Left lung (tissue), 14 donors: ENCODE data around the gene CFAP141. TPM values are rescaled to one million over a fixed set of nuclear protein-coding genes. Genes with fewer than 3 reads are reported as not detected.

Source experiments
- ATAC-seq: fragments of 200-7000 bp; cut with Tn5 transposase; one replicate; pipeline ENCODE4 v1.9.1; 2020; ENCODE audit warnings: moderate library complexity
- DNase-seq, 4 donors: peaks; one replicate each; pipeline ENCODE4 v3.0.0-alpha.2; 2013 to 2020
- H3K27ac ChIP-seq, 2 donors: fragments of 200-600 bp; sonication (generic) in 1 of 2; one replicate each; pipeline versions ENCODE4 v1.5.0 to v1.8.0; 2020 to 2021
- H3K27me3 ChIP-seq, 2 donors: fragments of 200-600 bp; sonication (generic) in 1 of 2; one replicate each; pipeline versions ENCODE4 v1.5.0 to v1.8.0; 2020 to 2021
- H3K36me3 ChIP-seq, 2 donors: fragments of 200-600 bp; sonication (generic) in 1 of 2; one replicate each; pipeline versions ENCODE4 v1.5.0 to v1.8.0; 2020 to 2021
- H3K4me1 ChIP-seq, 2 donors: fragments of 200-600 bp; one replicate each; pipeline ENCODE4 v1.8.0; 2021
- H3K4me3 ChIP-seq, 2 donors: fragments of 200-600 bp; sonication (generic) in 1 of 2; one replicate each; pipeline versions ENCODE4 v1.5.0 to v1.8.0; 2020 to 2021; ENCODE audit warnings: mild to moderate bottlenecking in 1 of 2
- H3K9me3 ChIP-seq, 2 donors: fragments of 200-600 bp; sonication (generic) in 1 of 2; one replicate each; pipeline versions ENCODE4 v1.5.0 to v1.8.0; 2020 to 2021
- CTCF ChIP-seq, 2 donors: fragments of 200-600 bp; sonication (generic) in 1 of 2; IDR thresholded peaks; one replicate each; pipeline versions ENCODE4 v1.5.0 to v1.8.0; 2021; ENCODE audit warnings: antibody characterized with exemption in 2 of 2
- intact Hi-C, 2 donors: fragments of 100-400 bp; cut with DNase I; formaldehyde crosslinking; loops; one replicate each; pipeline versions ENCODE4 v1.11.2 to v1.14.2; 2022
- long read RNA-seq, 12 donors: library from polyadenylated mRNA in 2 of 12; unstranded in 2 of 12; transcript quantifications; one replicate each; pipeline ENCODE4 v2.0.0 and lab custom pipeline, GENCODE V29; 2019 to 2026
- polyA plus RNA-seq, 6 donors: library from polyadenylated mRNA; unstranded; fragments of 120-200 nt; gene quantifications; one replicate each; pipeline ENCODE4 v1.2.1, GENCODE V29; 2013; ENCODE audit not compliant: insufficient read length in 6 of 6
- total RNA-seq, 2 donors: library from RNA; stranded (reverse); fragmentation: NEBNext Ultra II Directional; extraction: Animal tissue kit (Norgen Biotek cat#: 25700); gene quantifications; one replicate each; pipeline ENCODE4 v1.2.1, GENCODE V29; 2021
- donor health status: DM: no; HTN: yes; CAD: no.
- donor health status: DM: no; HTN: no; CAD: no.

Gene CFAP141
- total RNA-seq (not detected), polyA plus RNA-seq (1 to 10 TPM in 5 of 6 donors, under 1 TPM in 1; 0.52 to 4.4 (median 2.2) TPM)
- long read RNA-seq, donor 1, partial matches to known transcripts, result 0 of 2 reads
- long read RNA-seq, donor 1, other reads (novel, unspliced or antisense), result 0 of 2 reads
- long read RNA-seq, donor 2, result 0 reads
- long read RNA-seq, donor 3, result 0 reads
- long read RNA-seq, donor 4, result 0 reads
- long read RNA-seq, donor 5, transcript C1orf189-201 (4 exons, 387 nt), result major isoform, 9 of 9 reads
- long read RNA-seq, donor 5, partial matches to known transcripts, result 0 of 9 reads
- long read RNA-seq, donor 5, other reads (novel, unspliced or antisense), result 0 of 9 reads
- long read RNA-seq, donor 6, result 0 reads
- long read RNA-seq, donor 7, partial matches to known transcripts, result 0 of 2 reads
- long read RNA-seq, donor 7, other reads (novel, unspliced or antisense), result 0 of 2 reads
- long read RNA-seq, donor 8, result 0 reads
- long read RNA-seq, donor 9, result 0 reads
- long read RNA-seq, donor 10, result 0 reads
- long read RNA-seq, donor 11, partial matches to known transcripts, result 0 of 4 reads
- long read RNA-seq, donor 11, other reads (novel, unspliced or antisense), result 0 of 4 reads
- long read RNA-seq, donor 12, partial matches to known transcripts, result 0 of 1 reads
- long read RNA-seq, donor 12, other reads (novel, unspliced or antisense), result 0 of 1 reads

GRCh38 chr1:154206196-154206595 lies at the start of gene CFAP141:
TSS of gene CFAP141 (minus strand) at chr1:154206333. CDS start at chr1:154206307, 26 bp downstream.
- peaks cover 3 to 67% of the 10 kb centered on the region in 2 donors for H3K36me3 ChIP-seq
- ATAC-seq, result no peak
- no peaks in the 10 kb centered on the region for H3K27me3 ChIP-seq
- no peak within 1 kb of the TSS for H3K27ac ChIP-seq
- no peak for TF ChIP-seq CTCF (IDR thresholded peaks at IDR 0.05)
- H3K4me1 ChIP-seq, result no peaks in the 10 kb centered on the region
- H3K9me3 ChIP-seq, result no peaks in the 10 kb centered on the region
- DNase-seq, result peak in 1 of 4 donors; percentile 19
- H3K4me3 ChIP-seq, result no peak within 1 kb of the TSS
- intact Hi-C loops, result no loop called here

DNA sequence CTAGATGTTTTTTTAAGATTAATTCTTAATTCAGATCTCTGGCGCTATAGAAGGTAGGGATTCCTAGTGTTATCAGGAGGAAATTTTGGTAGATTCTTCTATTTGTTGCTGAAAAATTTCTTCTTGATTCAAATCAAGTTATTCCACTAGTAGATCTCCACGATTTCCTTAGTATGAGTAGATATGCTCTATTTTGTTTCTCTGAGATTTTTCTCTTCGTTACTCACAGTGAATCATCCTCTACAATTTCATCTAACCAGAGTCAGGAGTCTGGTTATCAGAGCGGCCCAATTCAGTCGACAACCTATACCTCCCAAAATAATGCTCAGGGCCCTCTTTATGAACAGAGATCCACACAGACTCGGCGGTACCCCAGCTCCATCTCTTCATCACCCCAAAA lies 47.5 kb upstream of the CFAP141 start:
- no peak for TF ChIP-seq CTCF (IDR thresholded peaks at IDR 0.05)
- Histone ChIP-seq H3K27ac (no peak overlapping the region), H3K4me1 (no peaks in the 10 kb centered on the region), H3K27me3 (no peaks in the 10 kb centered on the region), H3K36me3 (peaks cover 15 to 100% of the 10 kb centered on the region in 2 donors), H3K4me3 (no peak overlapping the region), H3K9me3 (no peaks in the 10 kb centered on the region)
- no peak for ATAC-seq
- intact Hi-C loops, result no loop called here
- no peak for DNase-seq

GRCh38 chr1:154241703-154242351 lies 35.7 kb upstream of the CFAP141 start:
- no peak overlapping the region for H3K27ac ChIP-seq
- peaks cover 8 to 100% of the 10 kb centered on the region in 2 donors for H3K36me3 ChIP-seq
- no peaks in the 10 kb centered on the region for H3K4me1 ChIP-seq
- intact Hi-C loops, result no loop called here
- no peaks in the 10 kb centered on the region for H3K27me3 ChIP-seq
- no peak for ATAC-seq
- DNase-seq, result no peak
- no peak overlapping the region for H3K4me3 ChIP-seq
- TF ChIP-seq CTCF (IDR thresholded peaks at IDR 0.05), result no peak
- no peaks in the 10 kb centered on the region for H3K9me3 ChIP-seq

DNA sequence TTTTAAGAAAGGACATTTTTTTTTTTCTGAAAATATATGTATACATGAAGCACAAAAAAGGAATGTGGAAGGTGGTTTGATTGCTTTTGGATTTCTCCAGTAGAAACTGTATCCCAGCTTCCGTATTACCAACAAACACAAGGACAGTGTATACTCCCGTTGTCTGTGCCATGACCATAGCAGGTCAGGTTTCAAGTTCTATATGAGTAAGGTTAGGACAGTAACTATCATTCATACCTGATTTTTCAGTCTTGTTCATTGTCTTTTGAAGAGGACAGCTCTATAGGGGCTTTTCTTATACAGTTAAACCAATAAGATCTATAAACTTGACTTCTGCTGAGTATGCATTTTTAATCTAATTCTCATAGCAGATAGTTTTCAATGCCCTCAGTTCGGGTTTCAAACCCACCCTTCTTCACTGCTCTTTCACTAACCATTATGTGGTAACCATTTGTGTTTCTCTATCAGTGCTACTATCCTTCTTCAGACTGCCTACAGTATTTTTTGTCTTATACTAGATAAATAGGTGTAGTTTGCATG lies 34.2 kb upstream of the CFAP141 start:
- no peaks in the 10 kb centered on the region for H3K4me1 ChIP-seq
- no peak overlapping the region for H3K27ac ChIP-seq
- H3K36me3 ChIP-seq, result peaks cover 9 to 100% of the 10 kb centered on the region in 2 donors
- intact Hi-C loops, result no loop called here
- ATAC-seq (no peak), DNase-seq (no peak)
- no peaks in the 10 kb centered on the region for H3K27me3 ChIP-seq
- no peak for TF ChIP-seq CTCF (IDR thresholded peaks at IDR 0.05)
- no peak overlapping the region for H3K4me3 ChIP-seq
- no peaks in the 10 kb centered on the region for H3K9me3 ChIP-seq
